Measurements from ENCODE around the gene SWAP70. TPM values are rescaled to one million over a fixed set of nuclear protein-coding genes. Genes with fewer than 3 reads are reported as not detected.

Gene SWAP70
- total RNA-seq, 2 donors from 2014 or later = 28.8 to 30.7 TPM

GRCh38 chr11:9774591-9775397 is 110.9 kb downstream of the SWAP70 start:
- Mint-ChIP-seq H3K36me3 (ENCODE audit: low read depth) (peaks cover 5% of the 10 kb centered on the region), H3K27me3 (ENCODE audit: insufficient read depth) (no peaks in the 10 kb centered on the region), H3K4me3 (no peak overlapping the region), H3K4me1 (peaks cover 37% of the 10 kb centered on the region), H3K9me3 (no peaks in the 10 kb centered on the region), H3K27ac (no peak overlapping the region)
- Histone ChIP-seq H3K4me3 (ENCODE audit: low read length) (no peak overlapping the region), H3K4me1 (ENCODE audit: control insufficient read depth, insufficient read depth, low read length) (peaks cover 23% of the 10 kb centered on the region), H3K36me3 (ENCODE audit: control insufficient read depth, insufficient read depth, low read length) (peaks cover 5% of the 10 kb centered on the region), H3K9me3 (ENCODE audit: control insufficient read depth, low read length) (no peaks in the 10 kb centered on the region), H3K27me3 (ENCODE audit: control insufficient read depth, insufficient read depth, low read length, poor library complexity, severe bottlenecking) (no peaks in the 10 kb centered on the region), H3K9ac (ENCODE audit: extremely low read depth, low read length, poor library complexity, severe bottlenecking) (no peak overlapping the region), H3K27ac (ENCODE audit: low read depth, low read length) (no peak overlapping the region)
- TF ChIP-seq CTCF (conservative IDR thresholded peaks at IDR 0.05) = no peak
- no peak for DNase-seq
- 74 to 100% methylated on average over 2 to 6 of the region's 6 CpGs for WGBS, 2 experiments (ENCODE audit: insufficient coverage in 1 of 2, insufficient read length in 1 of 2)

GRCh38 chr11:9775398-9775779 is 111.5 kb downstream of the SWAP70 start:
- Histone ChIP-seq H3K27me3 (ENCODE audit: control insufficient read depth, insufficient read depth, low read length, poor library complexity, severe bottlenecking) (no peaks in the 10 kb centered on the region), H3K9me3 (ENCODE audit: control insufficient read depth, low read length) (no peaks in the 10 kb centered on the region), H3K27ac (ENCODE audit: low read depth, low read length) (no peak overlapping the region), H3K9ac (ENCODE audit: extremely low read depth, low read length, poor library complexity, severe bottlenecking) (no peak overlapping the region), H3K4me1 (ENCODE audit: control insufficient read depth, insufficient read depth, low read length) (peaks cover 23% of the 10 kb centered on the region), H3K4me3 (ENCODE audit: low read length) (no peak overlapping the region), H3K36me3 (ENCODE audit: control insufficient read depth, insufficient read depth, low read length) (peaks cover 11% of the 10 kb centered on the region)
- peaks cover 37% of the 10 kb centered on the region for H3K4me1 Mint-ChIP-seq
- 63% methylated on average over 2 of the region's 2 CpGs; no CpG with 5 or more reads in 1 of the 2 experiments for WGBS, 2 experiments (ENCODE audit: insufficient coverage in 1 of 2, insufficient read length in 1 of 2)
- H3K9me3 Mint-ChIP-seq = no peaks in the 10 kb centered on the region
- H3K4me3 Mint-ChIP-seq = no peak overlapping the region
- no peak for TF ChIP-seq CTCF (conservative IDR thresholded peaks at IDR 0.05)
- H3K27me3 Mint-ChIP-seq (ENCODE audit: insufficient read depth) = no peaks in the 10 kb centered on the region
- peak; percentile 54 for DNase-seq
- peaks cover 11% of the 10 kb centered on the region for H3K36me3 Mint-ChIP-seq (ENCODE audit: low read depth)
- H3K27ac Mint-ChIP-seq = no peak overlapping the region

- H3K4me3 ChIP-seq (ENCODE audit: low read length) = no peak overlapping the region
- no peak overlapping the region for H3K27ac Mint-ChIP-seq
- 100% methylated on average over 1 of the region's 1 CpG; no CpG with 5 or more reads in 1 of the 2 experiments for WGBS, 2 experiments (ENCODE audit: insufficient coverage in 1 of 2, insufficient read length in 1 of 2)
Measured at GRCh38 chr11:9776203-9776602, 112.3 kb downstream of the SWAP70 start.

More at GRCh38 chr11:9776203-9776602, 112.3 kb downstream of the SWAP70 start:
- Histone ChIP-seq H3K36me3 (ENCODE audit: control insufficient read depth, insufficient read depth, low read length) (peaks cover 19% of the 10 kb centered on the region), H3K27ac (ENCODE audit: low read depth, low read length) (no peak overlapping the region), H3K27me3 (ENCODE audit: control insufficient read depth, insufficient read depth, low read length, poor library complexity, severe bottlenecking) (no peaks in the 10 kb centered on the region), H3K9me3 (ENCODE audit: control insufficient read depth, low read length) (no peaks in the 10 kb centered on the region), H3K9ac (ENCODE audit: extremely low read depth, low read length, poor library complexity, severe bottlenecking) (no peak overlapping the region), H3K4me1 (ENCODE audit: control insufficient read depth, insufficient read depth, low read length) (peaks cover 23% of the 10 kb centered on the region)
- no peak overlapping the region for H3K4me3 Mint-ChIP-seq
- no peak for TF ChIP-seq CTCF (conservative IDR thresholded peaks at IDR 0.05)
- no peaks in the 10 kb centered on the region for H3K9me3 Mint-ChIP-seq
- no peak for DNase-seq
- H3K36me3 Mint-ChIP-seq (ENCODE audit: low read depth) = peaks cover 18% of the 10 kb centered on the region
- no peaks in the 10 kb centered on the region for H3K27me3 Mint-ChIP-seq (ENCODE audit: insufficient read depth)
- peaks cover 37% of the 10 kb centered on the region for H3K4me1 Mint-ChIP-seq
